ENCODE results near the gene TAS2R3. TPM values are rescaled to one million over a fixed set of nuclear protein-coding genes. Genes with fewer than 3 reads are reported as not detected.

TAS2R3 gene
- total and polyA plus RNA-seq, 10 donors: 1.5 to 9.3 (median 4.8) TPM; not detected in 3

DNA sequence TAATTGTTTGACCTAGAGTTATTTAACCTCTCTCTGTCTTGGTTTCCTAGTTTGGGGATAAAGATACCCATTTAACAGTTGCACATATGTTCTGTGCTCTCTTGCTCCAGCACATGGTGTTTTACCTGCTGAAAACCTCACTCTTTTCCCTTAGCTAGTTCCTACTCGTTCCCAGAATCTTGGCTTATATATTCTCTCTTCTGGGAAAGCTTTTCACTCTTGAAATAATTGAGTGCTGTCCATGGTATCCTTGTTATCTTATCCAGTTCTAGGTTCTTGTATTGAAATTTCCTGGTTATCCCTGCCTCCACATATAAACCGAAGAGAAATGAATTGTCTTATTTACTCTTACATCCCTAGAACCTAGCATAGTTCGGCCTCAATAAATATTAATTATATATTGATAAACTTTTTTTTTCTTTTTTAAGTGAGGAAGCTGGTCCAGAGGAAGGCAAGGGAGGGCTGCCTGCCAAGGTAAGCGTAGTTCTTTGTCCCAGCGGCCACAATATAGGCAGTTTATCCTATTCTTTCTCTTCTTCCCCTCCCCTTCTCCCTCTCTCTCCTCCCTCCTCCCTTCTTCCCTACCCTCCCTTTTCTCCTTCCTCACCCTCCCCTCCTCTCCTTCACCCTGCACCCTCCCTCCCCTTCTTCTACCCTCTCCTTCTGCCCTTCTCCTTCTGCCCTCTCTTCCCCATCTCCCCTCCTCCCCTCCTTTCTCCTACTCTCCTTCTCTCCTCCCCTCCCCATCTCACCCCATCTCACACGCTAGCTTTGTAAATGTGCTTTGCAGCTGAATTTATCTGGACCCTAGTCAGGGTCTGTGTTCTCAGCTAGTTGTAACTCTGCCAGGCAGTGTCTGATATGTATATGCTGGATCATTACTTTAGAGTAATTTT is 47.9 kb upstream of the TAS2R3 start:
- TF ChIP-seq CTCF (IDR thresholded peaks at IDR 0.05 in 8 of 11, conservative IDR thresholded peaks at IDR 0.05 in 3 of 11) (no peak), POLR2AphosphoS5 (IDR thresholded peaks at IDR 0.05) (no peak), POLR2A (IDR thresholded peaks at IDR 0.05) (no peak)
- H3K4me3 ChIP-seq: no peak overlapping the region
- no peak for DNase-seq
- no peak overlapping the region for H3K27ac ChIP-seq
- intact Hi-C loops (cut with DNase I; ENCODE audit: low total_unique reads): no loop called here
- WGBS, 5 donors: 85 to 91% (median 87%) methylated on average over 6 of the region's 6 CpGs
- no peaks in the 10 kb centered on the region for H3K27me3 ChIP-seq (replicated peaks in 1 of 7)
- H3K4me1 ChIP-seq: no peaks in the 10 kb centered on the region
- no peaks in the 10 kb centered on the region for H3K9me3 ChIP-seq
- H3K36me3 ChIP-seq: peaks cover 0 to 8% (median 0%) of the 10 kb centered on the region in 6 donors

DNA sequence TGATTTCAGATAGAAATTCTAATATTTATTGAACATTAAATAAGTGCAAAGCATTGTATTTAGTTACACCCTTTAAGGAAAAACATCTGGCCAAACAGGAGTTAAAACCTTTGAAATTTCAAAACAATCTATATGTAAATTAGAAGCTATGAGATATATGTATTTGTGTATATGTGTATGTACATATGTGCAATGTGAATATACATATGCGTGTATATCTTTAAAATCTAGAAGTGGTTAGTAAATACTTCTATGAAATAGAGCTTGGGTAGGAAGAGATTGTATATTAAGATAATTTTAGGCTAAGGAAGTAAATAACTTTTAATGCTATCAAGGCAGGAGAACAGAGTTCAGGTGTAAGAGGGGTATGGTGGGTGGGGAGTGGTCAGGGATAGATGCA is 46.4 kb upstream of the TAS2R3 start:
- Histone ChIP-seq H3K4me3 (no peak overlapping the region), H3K27me3 (replicated peaks in 1 of 7) (no peaks in the 10 kb centered on the region), H3K4me1 (no peaks in the 10 kb centered on the region), H3K36me3 (peaks cover 0 to 14% (median 0%) of the 10 kb centered on the region in 6 donors), H3K9me3 (no peaks in the 10 kb centered on the region), H3K27ac (no peak overlapping the region)
- DNase-seq: no peak
- 87 to 100% (median 91%) methylated on average over 1 of the region's 1 CpG for WGBS, 5 donors
- intact Hi-C loops (cut with DNase I; ENCODE audit: low total_unique reads): no loop called here
- TF ChIP-seq POLR2AphosphoS5 (IDR thresholded peaks at IDR 0.05): no peak
- no peak for TF ChIP-seq CTCF (IDR thresholded peaks at IDR 0.05 in 8 of 11, conservative IDR thresholded peaks at IDR 0.05 in 3 of 11)
- no peak for TF ChIP-seq POLR2A (IDR thresholded peaks at IDR 0.05)

DNA sequence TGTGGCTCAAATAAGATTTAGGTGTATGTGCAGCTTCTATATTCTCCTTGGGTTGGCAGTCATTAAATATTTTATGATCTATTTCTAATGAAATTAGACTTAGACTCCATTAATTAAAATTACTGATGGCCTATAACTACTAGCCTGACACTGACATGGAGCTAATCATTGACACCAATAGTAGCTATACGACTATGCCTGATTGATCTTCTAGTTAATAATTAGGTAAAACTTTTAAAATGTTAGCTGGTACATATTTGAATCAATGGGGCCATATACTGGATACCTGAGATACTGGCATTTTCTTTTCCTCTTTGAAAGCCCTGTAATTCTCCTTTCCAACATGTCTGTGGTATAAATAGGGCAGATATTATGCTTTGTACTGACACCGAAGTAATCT is 41.4 kb upstream of the TAS2R3 start:
- WGBS, 5 donors: 90 to 100% (median 93%) methylated on average over 2 of the region's 2 CpGs
- TF ChIP-seq POLR2A (IDR thresholded peaks at IDR 0.05) (no peak), CTCF (IDR thresholded peaks at IDR 0.05 in 8 of 11, conservative IDR thresholded peaks at IDR 0.05 in 3 of 11) (no peak), POLR2AphosphoS5 (IDR thresholded peaks at IDR 0.05) (no peak)
- Histone ChIP-seq H3K4me3 (no peak overlapping the region), H3K9me3 (no peaks in the 10 kb centered on the region), H3K4me1 (no peaks in the 10 kb centered on the region), H3K36me3 (peaks cover 0 to 21% (median 0%) of the 10 kb centered on the region in 6 donors), H3K27ac (no peak overlapping the region), H3K27me3 (replicated peaks in 1 of 7) (no peaks in the 10 kb centered on the region)
- no peak for DNase-seq
- intact Hi-C loops (cut with DNase I; ENCODE audit: low total_unique reads): no loop called here

- intact Hi-C loops (cut with DNase I; ENCODE audit: low total_unique reads): no loop called here
- WGBS, 5 donors: 84 to 95% (median 89%) methylated on average over 1 of the region's 1 CpG
- no peaks in the 10 kb centered on the region for H3K36me3 ChIP-seq
- no peaks in the 10 kb centered on the region for H3K27me3 ChIP-seq (replicated peaks in 1 of 7)
- no peak overlapping the region for H3K4me3 ChIP-seq
- H3K27ac ChIP-seq: no peak overlapping the region
- TF ChIP-seq POLR2A (IDR thresholded peaks at IDR 0.05): no peak
- no peak for TF ChIP-seq POLR2AphosphoS5 (IDR thresholded peaks at IDR 0.05)
- TF ChIP-seq CTCF (IDR thresholded peaks at IDR 0.05 in 8 of 11, conservative IDR thresholded peaks at IDR 0.05 in 3 of 11): no peak
- DNase-seq: no peak
- no peaks in the 10 kb centered on the region for H3K4me1 ChIP-seq
- H3K9me3 ChIP-seq: no peaks in the 10 kb centered on the region
Measured at GRCh38 chr7:141729020-141729419, 34.9 kb upstream of the TAS2R3 start.

All from spleen (tissue), 11 donors.